WTC11 (cell line): Measurements from ENCODE around the gene SPDYE6. TPM values are rescaled to one million over a fixed set of nuclear protein-coding genes. Genes with fewer than 3 reads are reported as not detected.

Experiments used
- ATAC-seq: fragments of 200-7000 bp; cut with Tn5 transposase; 2 replicates; pipeline ENCODE4 v1.10.0; 2021; ENCODE audit warnings: mild to moderate bottlenecking, moderate library complexity
- CTCF ChIA-PET: fragments of 300-600 bp; sonication (Branson Sonifier 250); formaldehyde crosslinking; loops from one replicate; lab custom pipeline; 2021; ENCODE audit warnings: antibody characterized with exemption; lab: Charles Lee
- POLR2A ChIA-PET: fragments of 350-600 bp; sonication (Branson Sonifier 250); formaldehyde crosslinking; loops from one replicate; lab custom pipeline; 2021; ENCODE audit warnings: antibody characterized with exemption; lab: Charles Lee
- DNase-seq: peaks from one replicate; pipeline ENCODE4 v3.0.0; 2021; ENCODE audit warnings: low spot score
- H3K27ac Mint-ChIP-seq: 2 replicates; pipeline ENCODE4 v1.8.0; 2021; ENCODE audit warnings: mixed read lengths
- H3K27me3 Mint-ChIP-seq: 2 replicates; pipeline ENCODE4 v1.8.0; 2021; ENCODE audit warnings: low read depth, mild to moderate bottlenecking, moderate library complexity, mixed read lengths
- H3K36me3 Mint-ChIP-seq: 2 replicates; pipeline ENCODE4 v1.8.0; 2021; ENCODE audit warnings: mixed read lengths
- H3K4me1 Mint-ChIP-seq: 2 replicates; pipeline ENCODE4 v1.8.0; 2022; ENCODE audit warnings: mixed read lengths
- H3K4me3 Mint-ChIP-seq: 2 replicates; pipeline ENCODE4 v1.8.0; 2021; ENCODE audit warnings: mild to moderate bottlenecking, moderate library complexity, mixed read lengths
- H3K9me3 Mint-ChIP-seq: 2 replicates; pipeline ENCODE4 v1.8.0; 2021; ENCODE audit warnings: mixed read lengths
- ATF2 ChIP-seq: sonication (generic); formaldehyde crosslinking; IDR thresholded peaks from 2 replicates; pipeline ENCODE4 v1.8.1; 2022; ENCODE audit warnings: low read depth, missing genetic modification reagents, borderline replicate concordance
- ATF3 ChIP-seq: sonication (generic); formaldehyde crosslinking; conservative IDR thresholded peaks from 2 replicates; pipeline ENCODE4 v1.8.1; 2022; ENCODE audit warnings: mild to moderate bottlenecking, missing genetic modification reagents
- CBFB ChIP-seq: sonication (generic); formaldehyde crosslinking; IDR thresholded peaks from 2 replicates; pipeline ENCODE4 v1.8.1; 2022; ENCODE audit warnings: mild to moderate bottlenecking, low read depth, missing genetic modification reagents
- CREB1 ChIP-seq: sonication (generic); formaldehyde crosslinking; IDR thresholded peaks from 2 replicates; pipeline ENCODE4 v1.8.0; 2023; ENCODE audit warnings: mild to moderate bottlenecking, missing genetic modification reagents
- E2F1 ChIP-seq: sonication (generic); formaldehyde crosslinking; IDR thresholded peaks from 2 replicates; pipeline ENCODE4 v1.8.0; 2022; ENCODE audit warnings: mild to moderate bottlenecking, missing genetic modification reagents
- ESRRA ChIP-seq: sonication (generic); formaldehyde crosslinking; IDR thresholded peaks from 2 replicates; pipeline ENCODE4 v1.8.1; 2022; ENCODE audit warnings: mild to moderate bottlenecking, missing genetic modification reagents, borderline replicate concordance
- GRHL2 ChIP-seq: fragments of 250-450 bp; sonication (Bioruptor Pico); IDR thresholded peaks from 2 replicates; pipeline ENCODE4 v1.8.0; 2022; ENCODE audit warnings: mild to moderate bottlenecking, moderate library complexity; ENCODE audit not compliant: insufficient replicate concordance, severe bottlenecking
- HMGA2 ChIP-seq: fragments of 250-450 bp; sonication (Bioruptor Pico); IDR thresholded peaks from 2 replicates; pipeline ENCODE4 v1.4.0; 2021; ENCODE audit warnings: mild to moderate bottlenecking, moderate library complexity
- MLX ChIP-seq: sonication (generic); formaldehyde crosslinking; IDR thresholded peaks from 2 replicates; pipeline ENCODE4 v1.8.1; 2023; ENCODE audit warnings: mild to moderate bottlenecking, missing genetic modification reagents, moderate library complexity
- MXD4 ChIP-seq: fragments of 250-450 bp; sonication (Bioruptor Pico); IDR thresholded peaks from 2 replicates; pipeline ENCODE4 v1.8.0; 2021; ENCODE audit warnings: mild to moderate bottlenecking, moderate library complexity, borderline replicate concordance
- NR2C2 ChIP-seq: sonication (generic); formaldehyde crosslinking; IDR thresholded peaks from 2 replicates; pipeline ENCODE4 v1.8.0; 2022; ENCODE audit warnings: mild to moderate bottlenecking, missing genetic modification reagents
- OVOL2 ChIP-seq: fragments of 250-450 bp; sonication (Bioruptor Pico); IDR thresholded peaks from 2 replicates; pipeline ENCODE4 v1.9.0; 2021; ENCODE audit warnings: mild to moderate bottlenecking, borderline replicate concordance
- TEAD1 ChIP-seq: sonication (generic); formaldehyde crosslinking; IDR thresholded peaks from 2 replicates; pipeline ENCODE4 v1.8.0; 2022; ENCODE audit warnings: mild to moderate bottlenecking, missing genetic modification reagents
- TEAD4 ChIP-seq: sonication (generic); formaldehyde crosslinking; IDR thresholded peaks from 2 replicates; pipeline ENCODE4 v1.8.0; 2022; ENCODE audit warnings: mild to moderate bottlenecking, missing genetic modification reagents
- ZBTB21 ChIP-seq: sonication (generic); formaldehyde crosslinking; IDR thresholded peaks from 2 replicates; pipeline ENCODE4 v1.8.1; 2023; ENCODE audit warnings: mild to moderate bottlenecking, missing genetic modification reagents, borderline replicate concordance
- ZMAT4 ChIP-seq: fragments of 250-450 bp; sonication (Bioruptor Pico); IDR thresholded peaks from 2 replicates; pipeline ENCODE4 v1.9.0; 2021; ENCODE audit warnings: mild to moderate bottlenecking
- ZNF121 ChIP-seq: sonication (generic); formaldehyde crosslinking; IDR thresholded peaks from 2 replicates; pipeline ENCODE4 v1.8.0; 2023; ENCODE audit warnings: missing genetic modification reagents
- ZNF396 ChIP-seq: fragments of 250-450 bp; sonication (Bioruptor Pico); IDR thresholded peaks from 2 replicates; pipeline ENCODE4 v1.8.0; 2021; ENCODE audit warnings: mild to moderate bottlenecking, moderate library complexity, borderline replicate concordance
- total RNA-seq: library from RNA; stranded (reverse); gene quantifications from 3 replicates; pipeline ENCODE4 v1.2.3, GENCODE V29; 2021
- TF ChIP-seq, protein P1 (sequence below): sonication (generic); formaldehyde crosslinking; IDR thresholded peaks from 2 replicates; pipeline ENCODE4 v1.8.1; 2023; ENCODE audit warnings: mild to moderate bottlenecking, missing genetic modification reagents
- TF ChIP-seq, protein P2 (sequence below): sonication (generic); formaldehyde crosslinking; IDR thresholded peaks from 2 replicates; pipeline ENCODE4 v1.8.1; 2023; ENCODE audit warnings: mild to moderate bottlenecking, missing genetic modification reagents, moderate library complexity

SPDYE6 gene
- total RNA-seq, 1 experiment from 2014 or later: not detected

DNA sequence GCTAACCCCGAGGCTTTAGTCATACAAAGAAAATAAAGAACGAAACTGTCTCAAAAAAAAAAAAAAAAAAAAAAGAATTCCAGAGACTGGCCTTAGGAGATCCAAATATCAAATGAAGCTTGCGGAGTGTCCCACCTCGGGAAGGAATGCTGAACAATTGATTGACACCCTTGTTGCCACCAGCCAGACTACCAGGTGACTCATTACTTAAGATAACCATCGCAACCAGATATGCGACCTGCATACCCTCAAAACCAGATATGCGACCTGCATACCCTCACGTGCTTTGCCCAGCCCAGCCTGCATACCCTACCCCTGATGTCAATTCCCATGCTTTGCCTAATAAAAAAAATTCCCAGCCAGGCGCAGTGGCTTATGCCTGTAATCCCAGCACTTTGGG, 37.2 kb upstream of the SPDYE6 start:
- H3K27ac Mint-ChIP-seq: no peak overlapping the region
- DNase-seq (no peak), ATAC-seq (no peak)
- no peaks in the 10 kb centered on the region for H3K27me3 Mint-ChIP-seq
- no peak for TF ChIP-seq ZNF121 (CRISPR knock-in tag)
- no peak for TF ChIP-seq MXD4 (CRISPR knock-in tag)
- TF ChIP-seq ZBTB21: no peak
- no peak for TF ChIP-seq ESRRA (CRISPR knock-in tag)
- TF ChIP-seq, protein P1, sequence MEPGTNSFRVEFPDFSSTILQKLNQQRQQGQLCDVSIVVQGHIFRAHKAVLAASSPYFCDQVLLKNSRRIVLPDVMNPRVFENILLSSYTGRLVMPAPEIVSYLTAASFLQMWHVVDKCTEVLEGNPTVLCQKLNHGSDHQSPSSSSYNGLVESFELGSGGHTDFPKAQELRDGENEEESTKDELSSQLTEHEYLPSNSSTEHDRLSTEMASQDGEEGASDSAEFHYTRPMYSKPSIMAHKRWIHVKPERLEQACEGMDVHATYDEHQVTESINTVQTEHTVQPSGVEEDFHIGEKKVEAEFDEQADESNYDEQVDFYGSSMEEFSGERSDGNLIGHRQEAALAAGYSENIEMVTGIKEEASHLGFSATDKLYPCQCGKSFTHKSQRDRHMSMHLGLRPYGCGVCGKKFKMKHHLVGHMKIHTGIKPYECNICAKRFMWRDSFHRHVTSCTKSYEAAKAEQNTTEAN (CRISPR knock-in tag): no peak
- no peak for TF ChIP-seq CBFB (CRISPR knock-in tag)
- TF ChIP-seq ATF3 (CRISPR knock-in tag): no peak
- TF ChIP-seq HMGA2: no peak
- TF ChIP-seq TEAD4: no peak
- TF ChIP-seq NR2C2 (CRISPR knock-in tag): no peak
- no peak for TF ChIP-seq ATF2
- no peak for TF ChIP-seq MLX (CRISPR knock-in tag)
- TF ChIP-seq GRHL2 (CRISPR knock-in tag): no peak
- no peak for TF ChIP-seq ZMAT4 (CRISPR knock-in tag)
- TF ChIP-seq CREB1: no peak
- no peak for TF ChIP-seq OVOL2 (CRISPR knock-in tag)
- POLR2A ChIA-PET: interaction anchor here (0.6 to 0.7 kb wide), 2 partner anchors 240 to 367 kb away, joined by 10 read pairs; no protein-coding TSS in a partner anchor
- peaks cover 5% of the 10 kb centered on the region for H3K4me1 Mint-ChIP-seq
- H3K4me3 Mint-ChIP-seq: no peak overlapping the region
- H3K36me3 Mint-ChIP-seq: peaks cover 10% of the 10 kb centered on the region
- no peaks in the 10 kb centered on the region for H3K9me3 Mint-ChIP-seq
- CTCF ChIA-PET: interaction anchor here (0.7 to 2.9 kb wide), 4 partner anchors 11 to 114 kb away, joined by 4 to 13 read pairs (median 5); no protein-coding TSS in a partner anchor

DNA sequence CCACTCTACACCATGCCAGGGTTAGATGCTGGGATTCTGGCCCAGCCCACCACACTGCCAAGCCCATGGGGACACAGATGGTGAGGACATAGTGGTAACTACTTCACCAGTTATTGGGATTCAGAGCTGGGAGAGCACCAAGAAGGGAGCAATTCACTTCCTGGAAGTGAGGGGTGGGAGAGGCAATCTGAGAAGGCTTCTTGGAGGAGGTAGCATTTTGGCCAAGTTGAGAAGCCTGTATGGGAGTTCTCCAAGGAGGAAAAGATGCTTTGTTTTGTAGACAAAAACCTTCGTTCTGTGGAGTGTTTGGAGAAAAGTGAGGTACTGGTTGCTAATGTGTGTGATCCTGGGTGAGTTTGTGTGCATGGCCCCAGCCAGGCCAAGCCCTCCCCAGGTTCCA, 36.1 kb upstream of the SPDYE6 start:
- H3K4me3 Mint-ChIP-seq: no peak overlapping the region
- H3K4me1 Mint-ChIP-seq: peaks cover 4% of the 10 kb centered on the region
- H3K9me3 Mint-ChIP-seq: no peaks in the 10 kb centered on the region
- CTCF ChIA-PET: interaction anchor here (1.1 kb wide), 1 partner anchor 103 kb away, joined by 3 read pairs; no protein-coding TSS in a partner anchor
- TF ChIP-seq TEAD1 (CRISPR knock-in tag) (no peak), ZNF396 (CRISPR knock-in tag) (no peak), OVOL2 (CRISPR knock-in tag) (no peak), E2F1 (CRISPR knock-in tag) (no peak)
- TF ChIP-seq, protein P2, sequence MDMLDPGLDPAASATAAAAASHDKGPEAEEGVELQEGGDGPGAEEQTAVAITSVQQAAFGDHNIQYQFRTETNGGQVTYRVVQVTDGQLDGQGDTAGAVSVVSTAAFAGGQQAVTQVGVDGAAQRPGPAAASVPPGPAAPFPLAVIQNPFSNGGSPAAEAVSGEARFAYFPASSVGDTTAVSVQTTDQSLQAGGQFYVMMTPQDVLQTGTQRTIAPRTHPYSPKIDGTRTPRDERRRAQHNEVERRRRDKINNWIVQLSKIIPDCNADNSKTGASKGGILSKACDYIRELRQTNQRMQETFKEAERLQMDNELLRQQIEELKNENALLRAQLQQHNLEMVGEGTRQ (CRISPR knock-in tag): no peak
- H3K27ac Mint-ChIP-seq: peak overlapping the region; percentile 4; the same call in 1 of the 2 replicates
- DNase-seq (no peak), ATAC-seq (no peak)
- H3K27me3 Mint-ChIP-seq: no peaks in the 10 kb centered on the region
- H3K36me3 Mint-ChIP-seq: peaks cover 9% of the 10 kb centered on the region
- POLR2A ChIA-PET: interaction anchor here (0.5 kb wide), 1 partner anchor 10 kb away, joined by 4 read pairs; no protein-coding TSS in a partner anchor
